Activated CD4-positive, alpha-beta T cell treated with anti-CD3 and anti-CD28 coated beads for 1 hour (primary cell): Measurements from ENCODE around the gene ACSM6.

Source experiments
- DNase-seq: peaks from one replicate; pipeline ENCODE4 v3.0.0-alpha.2; 2020

Gene ACSM6

DNA sequence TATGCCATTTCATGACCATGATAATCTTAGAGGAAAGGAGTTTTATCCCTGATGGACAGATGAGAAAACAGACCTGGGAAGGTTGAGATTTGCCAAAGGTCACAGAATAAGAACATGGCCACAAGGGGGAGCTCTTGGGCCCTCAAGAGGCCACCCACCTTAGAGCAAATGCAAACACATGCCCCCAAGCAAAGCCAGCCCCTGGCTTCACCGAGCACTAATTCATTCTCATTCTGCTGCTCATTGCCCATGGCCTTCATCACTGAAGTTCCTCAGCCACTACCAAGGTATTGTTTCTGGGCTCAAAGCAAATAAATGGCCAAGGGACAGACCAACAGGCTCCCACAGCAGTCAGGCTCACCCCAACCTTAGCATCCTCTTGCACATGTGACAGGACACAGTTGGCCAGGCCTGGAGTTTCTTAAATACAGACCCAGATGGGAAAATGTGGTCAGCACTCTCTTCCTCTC lies 52.6 kb downstream of the ACSM6 start:
- peak; percentile 11 for DNase-seq

DNA sequence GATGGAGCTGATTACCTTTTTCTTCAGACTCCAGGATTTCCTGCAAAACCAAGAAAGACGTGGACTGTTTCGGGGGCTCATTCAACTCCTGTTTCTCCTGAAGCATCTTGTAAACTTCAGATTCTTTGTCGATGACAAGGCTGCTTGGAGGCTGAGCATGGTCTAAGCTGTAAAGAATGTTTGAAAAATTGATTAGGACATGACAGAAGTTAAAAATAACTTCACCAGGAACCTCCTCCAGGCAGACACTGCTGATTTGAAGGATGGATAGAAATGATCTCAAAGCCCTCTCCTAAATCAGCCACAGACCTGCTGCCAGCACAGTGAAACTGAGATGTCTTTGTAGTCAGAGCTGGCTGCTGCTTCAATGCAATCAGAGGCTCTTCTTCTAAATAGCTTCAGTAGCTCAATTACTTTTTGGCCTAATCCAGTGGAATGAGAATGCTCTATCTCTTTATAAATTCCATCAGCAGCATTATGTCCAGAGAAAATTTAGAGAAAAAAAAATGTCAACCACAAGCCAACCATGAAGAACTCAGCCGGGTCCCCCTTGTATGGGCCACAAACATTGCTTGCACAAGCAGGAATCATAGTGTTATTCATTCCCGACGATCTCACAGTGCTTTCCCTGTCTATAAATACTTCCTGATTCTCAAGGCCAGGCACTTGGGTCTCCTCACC lies 53.3 kb downstream of the ACSM6 start:
- no peak for DNase-seq

DNA sequence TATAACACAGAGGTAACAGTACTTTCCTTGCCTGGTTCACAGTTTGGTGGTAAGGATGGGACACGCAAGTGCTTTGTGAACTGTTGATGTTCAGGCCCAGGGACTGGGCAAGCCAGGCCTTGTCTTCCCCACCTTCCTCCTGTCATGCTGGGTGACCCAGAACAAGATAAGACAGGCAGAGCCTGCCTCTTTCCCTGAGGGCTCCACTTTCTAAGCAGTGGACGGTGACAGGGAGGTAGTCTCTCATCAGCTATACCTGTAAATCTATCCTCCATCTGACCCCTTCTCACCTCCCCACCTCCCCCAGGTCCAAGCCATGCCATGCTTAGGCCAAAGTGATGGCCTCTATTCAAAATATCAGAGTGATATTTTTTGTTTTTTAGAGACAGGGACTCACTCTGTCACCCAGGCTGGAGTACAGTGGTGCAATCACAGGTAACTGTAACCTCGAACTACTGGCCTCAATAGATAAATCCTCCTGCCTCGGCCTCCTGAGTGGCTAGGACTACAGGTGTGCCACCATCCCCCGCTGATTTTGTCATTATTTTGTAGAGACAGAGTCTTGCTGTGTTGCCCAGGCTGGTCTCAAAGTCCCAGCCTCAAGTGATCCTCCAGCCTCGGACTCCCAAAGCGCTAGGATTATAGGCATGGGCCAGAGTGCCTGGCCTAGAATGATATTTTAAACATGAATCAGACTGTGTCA lies 54.0 kb downstream of the ACSM6 start:
- DNase-seq: no peak

DNA sequence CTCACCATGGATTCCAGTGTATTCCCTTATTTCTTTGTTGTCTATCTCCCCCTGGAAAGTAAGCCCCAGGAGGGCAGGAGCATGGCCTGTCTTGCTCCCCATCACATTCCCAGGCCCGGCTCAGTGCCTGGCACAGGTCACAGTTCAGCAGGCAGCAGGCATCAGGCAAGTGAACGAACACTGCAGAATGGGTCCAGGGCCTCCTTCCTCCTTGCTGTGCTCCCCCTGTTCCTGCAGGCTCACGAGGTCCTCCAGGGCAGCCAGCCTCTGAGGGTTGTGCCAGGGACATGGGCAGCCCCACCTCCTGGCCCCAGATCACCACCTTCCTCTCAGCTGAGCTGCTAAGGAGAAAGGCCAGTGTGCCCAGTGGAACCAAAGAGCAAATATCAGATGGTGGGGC lies 55.0 kb downstream of the ACSM6 start:
- no peak for DNase-seq

DNA sequence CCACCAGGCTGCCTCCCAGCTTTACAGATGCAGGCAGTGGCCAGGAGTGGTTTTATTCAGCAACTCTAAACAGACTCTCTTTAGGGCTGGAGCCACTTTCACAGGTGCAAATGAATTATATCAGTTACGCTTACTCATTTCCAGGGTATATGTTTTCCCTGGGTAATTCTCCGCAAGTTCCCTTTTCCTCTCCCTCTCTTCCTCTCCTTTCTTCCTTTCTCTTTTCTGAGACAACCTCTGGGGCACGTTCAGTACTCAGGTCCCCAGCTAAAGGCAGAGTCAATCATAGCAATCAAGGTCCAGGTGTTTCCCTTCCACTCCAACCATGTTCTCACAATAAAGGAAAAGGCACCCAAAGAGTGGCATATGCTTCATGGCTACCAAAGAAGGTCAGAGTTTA lies 55.4 kb downstream of the ACSM6 start:
- DNase-seq: no peak

DNA sequence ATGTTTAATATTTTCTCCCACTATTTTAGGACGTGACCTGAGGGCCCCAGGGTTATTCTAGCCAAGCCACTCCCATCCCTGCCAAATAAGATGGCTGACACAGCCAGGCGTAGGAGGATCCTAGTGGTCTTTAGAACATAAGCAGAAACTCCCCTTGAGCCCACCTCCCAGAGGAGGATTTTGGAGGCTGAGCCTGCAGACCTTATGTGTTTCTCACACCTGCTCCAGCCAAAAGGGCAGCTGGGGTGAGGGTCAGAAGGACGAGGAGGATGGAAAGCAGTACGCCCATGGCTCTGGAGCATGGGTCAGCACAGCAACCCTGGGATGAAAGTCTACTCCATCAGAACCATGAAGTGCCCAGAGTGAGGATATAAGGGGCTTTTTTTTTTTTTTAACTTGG lies 56.8 kb downstream of the ACSM6 start:
- DNase-seq: no peak

DNA sequence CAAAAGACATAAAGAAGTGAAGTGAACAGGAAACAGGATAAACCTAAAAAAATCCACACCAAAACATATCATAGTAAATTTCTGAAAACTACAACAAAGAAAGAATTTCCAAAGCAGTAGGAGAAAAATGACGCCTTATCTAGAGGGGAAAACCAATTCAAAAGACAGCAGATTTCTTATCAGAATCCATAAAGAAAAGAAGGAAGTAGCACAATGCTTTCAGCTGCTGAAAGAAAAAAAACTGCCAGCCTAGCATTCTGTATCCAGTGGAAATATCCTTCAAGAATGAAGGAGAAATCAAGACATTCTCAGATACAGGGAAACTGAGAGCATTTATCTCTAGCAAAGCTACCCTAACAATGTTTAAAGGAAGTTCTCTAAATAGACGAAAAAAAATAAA lies 59.0 kb downstream of the ACSM6 start:
- DNase-seq: no peak

DNA sequence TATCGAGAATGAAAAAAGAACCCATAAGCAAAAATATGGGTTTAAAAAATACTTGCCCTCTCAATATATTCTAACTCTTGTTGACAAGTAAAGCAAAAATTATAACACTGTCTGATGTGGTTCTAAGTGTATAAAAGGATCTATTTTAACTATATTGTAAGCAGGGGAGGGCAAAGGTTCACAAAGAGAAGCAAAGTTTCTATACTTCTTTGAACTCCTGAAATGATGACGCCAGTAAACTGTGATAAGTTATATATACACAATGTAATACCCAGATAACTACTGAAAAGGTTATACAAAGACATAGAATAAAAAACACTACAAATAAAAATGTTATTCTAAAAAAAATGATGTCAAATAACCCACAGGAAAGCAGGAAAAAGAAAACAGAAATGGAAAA lies 59.6 kb downstream of the ACSM6 start:
- DNase-seq: no peak

DNA sequence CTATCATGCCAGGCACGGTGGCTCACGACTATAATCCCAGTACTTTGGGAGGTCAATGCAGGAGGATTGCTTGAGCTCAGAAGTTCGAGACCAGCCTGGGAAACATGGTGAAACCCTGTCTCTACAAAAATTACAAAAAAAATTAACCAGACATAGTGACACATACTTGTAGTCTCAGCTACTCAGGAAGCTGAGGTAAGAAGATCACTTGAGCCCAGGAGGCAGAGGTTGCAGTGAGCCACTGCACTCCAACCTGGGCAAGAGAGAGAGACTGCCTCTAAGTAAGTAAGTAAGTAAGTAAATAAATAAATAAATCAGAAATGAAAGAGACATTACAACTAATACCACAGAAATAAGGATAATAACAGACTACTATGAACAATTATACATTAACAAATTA lies 60.6 kb downstream of the ACSM6 start:
- no peak for DNase-seq

DNA sequence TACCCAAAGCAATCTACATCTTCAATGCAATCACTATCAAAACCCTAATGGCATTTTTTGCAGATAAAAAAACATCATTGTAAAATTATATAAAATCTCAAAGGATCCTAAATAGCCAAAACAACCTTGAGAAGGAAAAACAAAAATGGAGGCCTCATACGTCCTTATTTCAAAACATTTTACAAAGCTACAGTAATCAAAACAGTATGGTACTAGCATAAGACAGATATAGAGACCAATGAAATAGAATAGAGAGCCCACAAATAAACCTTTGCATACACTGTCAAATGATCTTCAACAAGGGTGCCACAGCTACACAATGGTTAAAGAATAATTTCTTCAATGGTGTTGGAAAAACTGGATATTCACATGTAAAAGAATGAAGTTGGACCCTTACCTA lies 62.2 kb downstream of the ACSM6 start:
- no peak for DNase-seq

DNA sequence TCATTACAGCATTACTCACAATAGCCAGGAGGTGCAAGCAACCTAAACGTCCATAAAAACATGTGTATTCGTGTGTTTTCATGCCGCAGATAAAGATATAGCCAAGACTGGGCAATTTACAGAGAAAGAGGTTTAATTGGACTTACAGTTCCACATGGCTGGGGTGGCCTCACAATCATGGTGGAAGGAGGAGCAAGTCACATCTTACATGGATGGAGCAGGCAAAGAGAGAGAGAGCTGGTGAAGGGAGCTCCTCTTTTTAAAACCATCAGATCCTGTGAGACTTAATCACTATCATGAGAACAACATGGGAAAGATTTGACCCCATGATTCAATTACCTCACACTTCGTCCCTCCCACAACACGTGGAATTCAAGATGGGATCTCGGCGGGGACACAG lies 63.8 kb downstream of the ACSM6 start:
- DNase-seq: no peak

DNA sequence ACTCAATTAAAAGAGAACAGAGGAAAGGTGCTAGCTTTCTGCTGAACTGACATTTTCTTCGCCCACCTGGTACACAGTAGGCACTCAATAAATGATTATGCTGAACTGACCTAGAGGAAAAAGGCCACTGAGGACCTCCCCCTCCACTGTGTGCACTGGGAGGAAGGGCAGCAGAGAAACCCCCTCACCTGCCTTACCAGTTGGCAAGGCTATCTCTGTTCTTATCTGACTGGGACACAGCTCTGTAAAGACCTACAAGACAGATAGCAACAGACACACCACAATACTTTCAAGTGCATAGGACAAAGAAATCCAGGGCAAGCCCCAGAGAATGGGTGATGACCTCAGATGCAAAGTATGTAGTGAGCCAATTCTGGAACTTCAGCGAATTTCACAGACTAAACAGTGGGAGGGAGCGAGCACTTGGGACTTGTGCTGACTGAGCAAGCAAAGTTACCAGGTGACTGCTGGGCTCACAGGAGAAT lies 66.4 kb downstream of the ACSM6 start:
- DNase-seq: no peak

DNA sequence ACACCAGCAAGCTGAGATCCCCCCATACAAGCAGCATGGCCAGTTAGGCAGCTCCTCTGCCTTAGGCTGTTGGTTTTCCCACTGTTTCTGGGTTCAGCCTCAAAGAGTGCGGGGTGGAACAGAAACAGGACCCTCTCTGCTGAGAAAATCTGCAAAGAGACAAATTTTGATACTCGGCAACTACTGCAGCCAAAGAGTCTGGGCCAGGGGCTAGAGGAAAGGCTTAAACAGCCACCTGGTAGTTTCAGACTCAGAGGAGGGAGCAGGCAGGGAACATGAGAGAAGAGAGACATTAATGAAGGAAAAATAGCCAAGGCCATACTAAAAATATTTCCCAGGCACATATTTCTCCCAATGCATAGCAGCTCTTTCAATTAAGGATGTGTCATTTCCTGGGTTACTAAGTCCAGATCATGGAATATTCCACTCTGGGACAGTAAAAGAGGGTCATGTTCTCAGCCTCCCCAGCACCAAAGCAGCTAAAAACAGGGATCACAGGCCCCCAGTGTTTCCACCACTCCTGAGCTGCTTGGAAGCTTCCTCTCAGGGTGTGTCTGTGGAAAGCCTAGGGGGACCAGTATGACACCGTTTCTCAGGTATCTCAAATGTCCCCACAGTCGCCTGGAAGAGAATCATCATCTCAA lies 67.0 kb downstream of the ACSM6 start:
- DNase-seq: no peak

DNA sequence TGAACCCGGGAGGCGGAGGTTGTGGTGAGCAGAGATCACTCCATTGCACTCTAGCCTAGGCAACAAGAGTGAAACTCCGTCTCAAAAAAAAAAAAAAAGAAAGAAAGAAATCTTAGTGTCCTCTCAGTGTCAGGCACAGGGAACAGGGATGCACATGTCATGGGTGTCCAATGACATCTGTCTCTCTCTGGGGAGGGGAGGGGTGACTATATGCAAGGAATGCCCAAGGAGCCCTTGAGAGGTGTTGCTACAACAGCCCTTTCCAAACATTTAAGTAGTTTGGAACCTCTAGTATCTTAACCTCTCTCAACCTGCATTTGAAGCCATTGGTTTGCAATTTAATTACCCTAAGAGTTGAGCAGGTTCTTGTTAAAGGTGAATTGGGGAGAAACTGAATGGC lies 67.9 kb downstream of the ACSM6 start:
- DNase-seq: no peak

DNA sequence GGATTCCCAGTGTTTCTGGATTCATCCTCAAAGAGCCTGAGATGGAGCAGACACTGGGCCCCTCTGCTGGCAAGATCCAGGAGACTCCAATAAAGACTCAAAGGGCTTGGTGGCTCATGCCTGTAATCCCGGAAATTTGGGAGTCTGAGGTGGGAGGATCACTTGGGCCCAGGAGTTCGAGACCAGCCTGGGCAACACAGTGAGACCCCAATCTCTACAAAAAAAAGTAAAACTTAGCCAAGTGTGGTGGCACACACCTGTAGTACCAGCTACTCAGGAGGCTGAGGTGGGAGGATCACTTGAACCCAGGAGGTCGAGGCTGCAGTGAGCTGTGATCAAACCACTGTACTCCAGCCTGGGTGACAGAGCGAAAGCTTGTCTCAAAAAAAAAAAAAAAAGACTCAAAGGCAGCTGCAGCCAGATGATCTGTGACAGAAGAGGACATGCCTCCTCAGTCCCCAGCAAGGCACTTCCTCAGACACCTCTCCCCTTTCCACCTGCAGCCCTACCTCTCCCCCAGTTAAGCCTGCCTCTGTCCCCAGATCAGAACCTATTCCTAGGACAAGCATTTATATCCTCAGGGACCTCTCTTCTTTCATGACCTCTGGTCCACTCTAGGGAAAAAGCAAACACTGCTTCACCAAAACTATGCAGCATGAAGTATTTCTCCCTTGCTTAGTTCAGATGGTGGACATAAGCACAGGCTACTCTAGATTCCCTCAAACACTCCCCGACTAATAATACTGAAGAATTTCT lies 68.9 kb downstream of the ACSM6 start:
- DNase-seq: no peak

DNA sequence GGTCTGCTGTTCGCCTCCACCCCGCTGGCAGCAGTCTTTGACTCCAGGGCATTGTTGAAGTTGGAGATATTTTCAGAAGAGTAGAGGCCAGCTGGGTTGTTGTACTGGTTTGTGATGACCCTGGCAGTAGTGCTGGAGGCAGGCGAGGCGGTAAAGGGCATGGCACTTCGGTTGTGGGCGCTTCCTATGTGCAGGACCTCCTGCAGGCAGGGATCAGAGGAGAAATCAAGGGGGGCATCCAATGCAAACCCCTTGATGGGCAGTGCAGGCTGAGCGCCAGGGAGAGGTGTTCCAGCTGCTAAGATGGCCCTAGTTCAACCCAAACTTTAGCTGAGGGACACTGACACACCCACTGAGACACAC lies 69.8 kb downstream of the ACSM6 start:
- DNase-seq: no peak

DNA sequence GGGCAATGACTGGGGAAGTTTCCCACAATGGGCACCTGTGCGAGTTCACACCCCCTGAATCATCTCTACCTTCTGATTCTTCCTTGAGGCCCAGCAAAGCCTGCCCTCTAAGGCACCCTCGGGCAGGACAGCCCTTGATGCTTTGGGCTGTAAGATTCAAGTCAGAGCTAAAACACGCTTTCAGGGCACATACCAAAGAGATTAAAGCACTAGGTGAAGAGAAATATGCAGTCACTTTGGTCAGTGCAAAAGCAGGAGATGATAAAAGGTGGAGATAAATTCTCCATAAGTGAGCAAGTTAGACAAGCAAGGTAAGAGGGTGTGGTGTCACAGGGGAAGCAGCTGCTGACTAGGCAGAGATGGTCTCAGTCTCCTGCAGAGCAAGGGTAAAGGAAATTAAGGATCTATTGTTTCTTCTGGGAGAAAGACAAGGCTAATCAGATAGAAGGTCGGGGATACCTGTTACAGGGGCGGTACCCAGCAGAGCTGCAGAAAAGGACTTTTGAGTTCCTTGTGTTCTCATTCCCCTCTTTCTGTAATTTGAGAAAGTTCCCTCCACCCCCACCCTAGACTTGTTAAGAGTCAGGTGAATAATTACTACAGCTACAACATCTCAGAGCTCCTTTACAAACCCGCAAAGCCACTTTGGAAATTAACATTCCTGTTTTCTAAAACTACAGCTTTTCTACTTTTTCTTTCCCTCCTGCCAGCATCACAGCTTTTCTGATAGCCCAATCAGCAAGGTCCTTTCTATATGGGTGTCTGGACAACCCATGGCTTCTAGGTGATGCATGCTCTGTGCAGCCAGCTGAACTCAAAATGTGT lies 70.4 kb downstream of the ACSM6 start:
- DNase-seq: no peak

DNA sequence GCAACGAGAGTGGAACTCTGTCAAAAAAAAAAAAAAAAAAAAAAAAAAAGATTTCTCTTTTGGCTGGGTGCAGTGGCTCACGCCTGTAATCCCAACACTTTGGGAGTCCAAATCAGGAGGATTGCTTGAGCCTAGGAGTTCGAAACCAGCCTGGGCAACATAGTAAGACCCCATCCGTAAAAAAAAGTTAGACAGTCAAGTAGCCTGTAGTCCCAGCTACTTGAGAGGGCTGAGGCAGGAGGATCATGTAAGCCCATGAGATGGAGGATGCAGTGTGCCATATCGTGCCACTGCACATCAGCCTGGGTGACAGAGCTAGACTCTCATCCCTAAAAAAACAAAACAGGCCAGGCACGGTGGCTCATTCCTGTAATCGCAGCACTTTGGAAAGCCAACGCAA lies 71.5 kb downstream of the ACSM6 start:
- no peak for DNase-seq

DNA sequence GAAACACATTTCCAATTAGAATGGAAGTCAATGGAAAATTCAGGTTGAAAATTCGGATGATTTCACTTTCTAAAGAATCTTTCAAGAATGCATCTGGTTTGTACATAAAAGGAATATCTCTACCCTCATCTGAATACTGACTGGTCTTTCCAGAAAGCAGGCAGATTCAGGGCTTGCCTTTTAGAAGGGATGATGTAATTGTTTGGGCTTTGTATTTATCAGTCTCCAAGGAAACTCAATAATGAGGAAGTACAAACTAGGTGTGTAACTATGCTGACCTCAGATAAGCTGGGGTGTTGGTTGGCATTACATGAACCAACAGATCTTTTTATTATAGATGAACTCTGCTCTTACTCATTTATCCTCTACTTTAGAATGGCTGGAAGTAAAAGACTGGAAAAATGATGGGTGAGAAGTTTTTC lies 72.6 kb downstream of the ACSM6 start:
- no peak for DNase-seq

DNA sequence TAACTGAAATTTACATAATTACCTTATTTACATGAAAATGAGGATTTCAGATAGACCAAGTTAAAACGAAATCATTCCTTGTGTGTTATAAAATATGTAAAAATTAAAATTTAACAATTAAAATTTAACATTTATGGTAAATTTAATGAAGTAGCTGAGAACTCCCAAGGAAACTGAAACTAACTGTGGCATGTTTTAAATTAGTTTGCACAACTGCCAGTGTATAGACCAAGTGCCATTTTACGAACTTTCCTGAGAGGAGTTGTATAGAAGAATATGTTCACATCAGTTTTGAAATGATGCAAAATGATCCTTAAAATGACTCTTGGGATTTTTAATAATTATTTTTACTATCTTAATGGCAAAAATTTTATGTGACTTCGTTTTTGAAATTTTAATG lies 73.2 kb downstream of the ACSM6 start:
- DNase-seq: no peak

DNA sequence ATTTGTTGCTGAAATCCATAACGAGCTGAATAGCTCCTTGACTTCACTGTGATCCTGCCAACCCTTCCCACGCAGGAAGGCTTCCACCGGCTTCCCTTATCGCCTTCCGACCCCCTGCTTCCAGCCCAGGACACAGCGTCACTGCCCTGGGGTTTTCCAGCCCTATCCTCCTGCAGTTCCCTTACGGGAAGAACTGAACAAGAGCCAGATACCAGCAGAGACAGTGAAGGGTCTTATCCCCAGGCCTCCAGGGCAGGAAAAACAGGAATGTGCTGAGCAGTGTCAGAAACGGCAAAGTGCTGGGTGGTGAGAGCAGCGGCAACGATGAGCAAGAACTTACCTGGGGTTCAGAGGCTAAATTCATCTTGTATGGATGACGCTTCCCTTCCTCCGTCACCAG lies 74.4 kb downstream of the ACSM6 start:
- no peak for DNase-seq
